ENCODE measurements around the gene MCU.
"Not testable (repeated sequence)": the region's sequence is repeated elsewhere in the genome, so short reads cannot be mapped to it uniquely, and the experiment has no call there.

Gene MCU

GRCh38 chr10:72685264-72685921, 6.5 kb upstream of the MCU start:
- Histone ChIP-seq H3K27me3 (ENCODE audit: control insufficient read depth in 1 of 2, insufficient read depth in 2 of 2, low read length in 2 of 2) (no peaks in the 10 kb centered on the region), H3K9me3 (ENCODE audit: control insufficient read depth in 1 of 2, low read length in 2 of 2) (no peaks in the 10 kb centered on the region), H3K27ac (ENCODE audit: low read depth, low read length) (no peak overlapping the region), H3K36me3 (ENCODE audit: control insufficient read depth in 1 of 2, insufficient read depth in 2 of 2, low read length in 2 of 2) (no peaks in the 10 kb centered on the region), H3K4me3 (ENCODE audit: low read depth in 1 of 2, low read length in 2 of 2) (no peak overlapping the region), H3K4me1 (ENCODE audit: control insufficient read depth in 1 of 2, insufficient read depth in 2 of 2, low read length in 2 of 2) (peaks cover 3 to 7% of the 10 kb centered on the region in 2 donors), H3K9ac (ENCODE audit: low read depth in 1 of 2, low read length in 2 of 2) (no peak overlapping the region)

DNA sequence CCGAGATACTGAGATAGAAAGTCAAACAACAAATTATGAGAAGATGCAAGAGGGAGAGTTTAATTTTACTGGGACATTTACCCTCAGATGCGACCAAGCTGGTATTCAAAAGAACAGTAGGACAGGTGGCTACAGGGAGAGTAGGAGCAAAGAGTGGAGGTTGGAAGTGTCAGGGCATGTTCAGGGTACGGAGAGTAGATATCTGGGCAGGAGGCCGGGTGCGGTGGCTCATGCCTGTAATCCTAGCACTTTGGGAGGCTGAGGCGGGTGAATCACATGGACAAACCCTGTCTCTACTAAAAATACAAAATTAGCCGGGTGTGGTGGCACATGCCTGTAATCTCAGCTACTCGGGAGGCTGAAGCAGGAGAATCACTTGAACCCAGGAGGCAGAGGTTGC, 5.5 kb upstream of the MCU start:
- not testable (repeated sequence) for H3K27ac ChIP-seq (ENCODE audit: low read depth, low read length); H3K4me3 ChIP-seq (ENCODE audit: low read depth in 1 of 2, low read length in 2 of 2); H3K36me3 ChIP-seq (ENCODE audit: control insufficient read depth in 1 of 2, insufficient read depth in 2 of 2, low read length in 2 of 2); H3K9me3 ChIP-seq (ENCODE audit: control insufficient read depth in 1 of 2, low read length in 2 of 2); H3K9ac ChIP-seq (ENCODE audit: low read depth in 1 of 2, low read length in 2 of 2); H3K4me1 ChIP-seq (ENCODE audit: control insufficient read depth in 1 of 2, insufficient read depth in 2 of 2, low read length in 2 of 2); H3K27me3 ChIP-seq (ENCODE audit: control insufficient read depth in 1 of 2, insufficient read depth in 2 of 2, low read length in 2 of 2)

DNA sequence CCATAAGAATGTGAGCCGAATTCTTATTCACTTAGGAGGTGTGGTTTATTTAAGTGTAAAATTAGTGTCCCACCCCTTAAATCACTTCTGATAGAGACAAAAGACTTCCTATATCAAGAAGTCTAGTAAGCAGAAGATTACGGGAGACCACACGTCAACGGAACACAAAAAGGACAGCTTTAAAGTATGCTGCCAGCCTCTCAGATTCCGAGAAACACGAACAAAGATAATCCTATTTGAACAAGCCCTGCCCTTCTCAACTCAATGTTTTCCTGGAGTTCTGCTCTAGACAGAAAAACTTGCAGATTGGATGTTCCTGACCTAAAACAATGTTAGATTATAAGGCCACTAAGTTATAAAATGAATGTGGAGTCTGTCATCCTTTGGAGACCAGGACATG, 4.9 kb upstream of the MCU start:
- no peak overlapping the region for H3K27ac ChIP-seq (ENCODE audit: low read depth, low read length)
- H3K4me1 ChIP-seq (ENCODE audit: control insufficient read depth in 1 of 2, insufficient read depth in 2 of 2, low read length in 2 of 2) = peaks cover 4 to 8% of the 10 kb centered on the region in 2 donors
- H3K9me3 ChIP-seq (ENCODE audit: control insufficient read depth in 1 of 2, low read length in 2 of 2) = no peaks in the 10 kb centered on the region
- H3K36me3 ChIP-seq (ENCODE audit: control insufficient read depth in 1 of 2, insufficient read depth in 2 of 2, low read length in 2 of 2) = no peaks in the 10 kb centered on the region
- H3K27me3 ChIP-seq (ENCODE audit: control insufficient read depth in 1 of 2, insufficient read depth in 2 of 2, low read length in 2 of 2) = no peaks in the 10 kb centered on the region
- no peak overlapping the region for H3K9ac ChIP-seq (ENCODE audit: low read depth in 1 of 2, low read length in 2 of 2)
- H3K4me3 ChIP-seq (ENCODE audit: low read depth in 1 of 2, low read length in 2 of 2) = no peak overlapping the region

- Histone ChIP-seq H3K9me3 (ENCODE audit: control insufficient read depth in 1 of 2, low read length in 2 of 2) (no peaks in the 10 kb centered on the region), H3K9ac (ENCODE audit: low read depth in 1 of 2, low read length in 2 of 2) (no peak overlapping the region), H3K27ac (ENCODE audit: low read depth, low read length) (no peak overlapping the region), H3K27me3 (ENCODE audit: control insufficient read depth in 1 of 2, insufficient read depth in 2 of 2, low read length in 2 of 2) (no peaks in the 10 kb centered on the region), H3K36me3 (ENCODE audit: control insufficient read depth in 1 of 2, insufficient read depth in 2 of 2, low read length in 2 of 2) (no peaks in the 10 kb centered on the region), H3K4me1 (ENCODE audit: control insufficient read depth in 1 of 2, insufficient read depth in 2 of 2, low read length in 2 of 2) (peaks cover 6 to 12% of the 10 kb centered on the region in 2 donors), H3K4me3 (ENCODE audit: low read depth in 1 of 2, low read length in 2 of 2) (no peak overlapping the region)
These were observed 3.7 kb upstream of the MCU start for GRCh38 chr10:72688208-72688651.

DNA sequence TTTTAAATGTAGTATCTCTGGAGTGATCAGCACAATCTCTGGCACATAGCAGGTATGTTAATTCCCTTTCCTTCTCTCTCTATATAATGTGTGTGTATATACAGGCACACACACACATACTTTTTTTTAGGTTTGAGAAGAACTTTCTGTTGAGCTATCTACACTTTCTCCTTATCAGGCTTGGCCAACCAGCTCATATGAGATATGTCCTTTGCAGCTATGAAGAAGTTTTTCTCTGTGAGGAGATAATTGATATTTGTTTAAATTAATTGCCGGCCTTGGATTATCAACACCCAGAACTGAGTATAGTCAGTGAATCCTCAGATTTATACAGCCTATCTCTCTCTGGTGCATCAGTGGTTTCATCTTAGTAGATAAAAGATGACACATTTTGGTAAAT, 2.3 kb upstream of the MCU start:
- no peak overlapping the region for H3K9ac ChIP-seq (ENCODE audit: low read depth in 1 of 2, low read length in 2 of 2)
- no peaks in the 10 kb centered on the region for H3K36me3 ChIP-seq (ENCODE audit: control insufficient read depth in 1 of 2, insufficient read depth in 2 of 2, low read length in 2 of 2)
- no peaks in the 10 kb centered on the region for H3K9me3 ChIP-seq (ENCODE audit: control insufficient read depth in 1 of 2, low read length in 2 of 2)
- H3K4me3 ChIP-seq (ENCODE audit: low read depth in 1 of 2, low read length in 2 of 2) = no peak overlapping the region
- no peak overlapping the region for H3K27ac ChIP-seq (ENCODE audit: low read depth, low read length)
- peaks cover 20 to 23% of the 10 kb centered on the region in 2 donors for H3K4me1 ChIP-seq (ENCODE audit: control insufficient read depth in 1 of 2, insufficient read depth in 2 of 2, low read length in 2 of 2)
- no peaks in the 10 kb centered on the region for H3K27me3 ChIP-seq (ENCODE audit: control insufficient read depth in 1 of 2, insufficient read depth in 2 of 2, low read length in 2 of 2)

- H3K36me3 ChIP-seq (ENCODE audit: control insufficient read depth in 1 of 2, insufficient read depth in 2 of 2, low read length in 2 of 2) = no peaks in the 10 kb centered on the region
- H3K4me1 ChIP-seq (ENCODE audit: control insufficient read depth in 1 of 2, insufficient read depth in 2 of 2, low read length in 2 of 2) = peaks cover 23 to 26% of the 10 kb centered on the region in 2 donors
- no peaks in the 10 kb centered on the region for H3K27me3 ChIP-seq (ENCODE audit: control insufficient read depth in 1 of 2, insufficient read depth in 2 of 2, low read length in 2 of 2)
- H3K27ac ChIP-seq (ENCODE audit: low read depth, low read length) = no peak overlapping the region
- no peak overlapping the region for H3K4me3 ChIP-seq (ENCODE audit: low read depth in 1 of 2, low read length in 2 of 2)
- H3K9ac ChIP-seq (ENCODE audit: low read depth in 1 of 2, low read length in 2 of 2) = no peak overlapping the region
- H3K9me3 ChIP-seq (ENCODE audit: control insufficient read depth in 1 of 2, low read length in 2 of 2) = no peaks in the 10 kb centered on the region
These were observed 1.7 kb upstream of the MCU start for GRCh38 chr10:72690071-72690755.

- Histone ChIP-seq H3K4me3 (ENCODE audit: low read depth in 1 of 2, low read length in 2 of 2) (peak overlapping the region; percentile 82 to 89), H3K9me3 (ENCODE audit: control insufficient read depth in 1 of 2, low read length in 2 of 2) (no peaks in the 10 kb centered on the region), H3K9ac (ENCODE audit: low read depth in 1 of 2, low read length in 2 of 2) (peak overlapping the region; percentile 64 to 65), H3K4me1 (ENCODE audit: control insufficient read depth in 1 of 2, insufficient read depth in 2 of 2, low read length in 2 of 2) (peaks cover 23 to 28% of the 10 kb centered on the region in 2 donors), H3K27me3 (ENCODE audit: control insufficient read depth in 1 of 2, insufficient read depth in 2 of 2, low read length in 2 of 2) (no peaks in the 10 kb centered on the region), H3K27ac (ENCODE audit: low read depth, low read length) (peak overlapping the region; percentile 82), H3K36me3 (ENCODE audit: control insufficient read depth in 1 of 2, insufficient read depth in 2 of 2, low read length in 2 of 2) (no peaks in the 10 kb centered on the region)
These were observed 477 bp upstream of the MCU start for GRCh38 chr10:72691470-72691862.

DNA sequence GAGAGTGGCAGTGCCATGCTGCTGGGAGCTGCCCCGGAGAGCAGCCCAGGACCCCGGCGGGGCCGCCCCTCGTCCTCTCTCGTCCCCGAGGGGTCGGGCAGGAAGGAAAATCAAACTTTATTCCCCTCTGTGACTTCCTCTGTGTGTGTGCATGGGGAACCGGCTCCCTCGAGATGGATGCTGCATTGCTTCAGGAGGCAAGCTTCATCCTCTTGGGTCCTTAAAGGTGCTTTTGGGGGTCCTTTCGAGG, 726 bp downstream of the MCU start:
- no peaks in the 10 kb centered on the region for H3K9me3 ChIP-seq (ENCODE audit: control insufficient read depth in 1 of 2, low read length in 2 of 2)
- peak overlapping the region; percentile 82 to 89 for H3K4me3 ChIP-seq (ENCODE audit: low read depth in 1 of 2, low read length in 2 of 2)
- no peaks in the 10 kb centered on the region for H3K36me3 ChIP-seq (ENCODE audit: control insufficient read depth in 1 of 2, insufficient read depth in 2 of 2, low read length in 2 of 2)
- peak overlapping the region; percentile 76 to 79 for H3K9ac ChIP-seq (ENCODE audit: low read depth in 1 of 2, low read length in 2 of 2)
- peak overlapping the region; percentile 82 for H3K27ac ChIP-seq (ENCODE audit: low read depth, low read length)
- H3K27me3 ChIP-seq (ENCODE audit: control insufficient read depth in 1 of 2, insufficient read depth in 2 of 2, low read length in 2 of 2) = no peaks in the 10 kb centered on the region
- peaks cover 23 to 28% of the 10 kb centered on the region in 2 donors for H3K4me1 ChIP-seq (ENCODE audit: control insufficient read depth in 1 of 2, insufficient read depth in 2 of 2, low read length in 2 of 2)

GRCh38 chr10:72692994-72693781, 1.2 kb downstream of the MCU start:
- peak overlapping the region; percentile 82 for H3K27ac ChIP-seq (ENCODE audit: low read depth, low read length)
- H3K4me1 ChIP-seq (ENCODE audit: control insufficient read depth in 1 of 2, insufficient read depth in 2 of 2, low read length in 2 of 2) = peaks cover 19 to 28% of the 10 kb centered on the region in 2 donors
- H3K36me3 ChIP-seq (ENCODE audit: control insufficient read depth in 1 of 2, insufficient read depth in 2 of 2, low read length in 2 of 2) = no peaks in the 10 kb centered on the region
- no peaks in the 10 kb centered on the region for H3K27me3 ChIP-seq (ENCODE audit: control insufficient read depth in 1 of 2, insufficient read depth in 2 of 2, low read length in 2 of 2)
- H3K9ac ChIP-seq (ENCODE audit: low read depth in 1 of 2, low read length in 2 of 2) = peak overlapping the region; percentile 76 to 79
- H3K9me3 ChIP-seq (ENCODE audit: control insufficient read depth in 1 of 2, low read length in 2 of 2) = no peaks in the 10 kb centered on the region
- peak overlapping the region; percentile 82 to 89 for H3K4me3 ChIP-seq (ENCODE audit: low read depth in 1 of 2, low read length in 2 of 2)

Data from duodenal mucosa (tissue), 2 donors.